D721Med (cell line): ENCODE results near the gene LYST.
A peak's percentile ranks its signal among the peaks of the same experiment; 100 is the strongest.

Source experiments
- DNase-seq: peaks from one replicate; pipeline ENCODE4 v3.0.0; 2011; ENCODE audit warnings: low spot score; ENCODE audit not compliant: insufficient read length
- FAIRE-seq: peaks from 2 replicates; lab custom pipeline; 2011; peaks lifted over from hg19 to GRCh38; lab: Jason Lieb, UNC
- CTCF ChIP-seq: IDR thresholded peaks from 2 replicates; pipeline ENCODE4 v1.5.1; 2012; ENCODE audit warnings: mild to moderate bottlenecking, control low read depth; ENCODE audit not compliant: insufficient read depth; ENCODE audit errors: missing control alignments

LYST gene

GRCh38 chr1:235735621-235736020 is 131.1 kb downstream of the LYST start:
- no peak for TF ChIP-seq CTCF
- FAIRE-seq (peak; percentile 93), DNase-seq (no peak)

- FAIRE-seq (peak; percentile 61), DNase-seq (no peak)
- no peak for TF ChIP-seq CTCF
These were observed 132.4 kb downstream of the LYST start for GRCh38 chr1:235734335-235734734.

- FAIRE-seq: no peak
- no peak for DNase-seq
- TF ChIP-seq CTCF: no peak
These were observed 136.7 kb downstream of the LYST start for GRCh38 chr1:235730007-235730406.

GRCh38 chr1:235726557-235726956 is 140.1 kb downstream of the LYST start:
- DNase-seq (no peak), FAIRE-seq (peak; percentile 25)
- TF ChIP-seq CTCF: no peak

GRCh38 chr1:235725434-235725833 is 141.3 kb downstream of the LYST start:
- no peak for FAIRE-seq
- DNase-seq: no peak
- TF ChIP-seq CTCF: no peak

GRCh38 chr1:235724730-235725129 is 142.0 kb downstream of the LYST start:
- DNase-seq: no peak
- TF ChIP-seq CTCF: no peak
- peak; percentile 6 for FAIRE-seq

GRCh38 chr1:235722858-235723257 is 143.8 kb downstream of the LYST start:
- TF ChIP-seq CTCF: no peak
- DNase-seq (no peak), FAIRE-seq (no peak)
